ENCODE data around the gene L2HGDH. TPM values are rescaled to one million over a fixed set of nuclear protein-coding genes. Genes with fewer than 3 reads are reported as not detected.

The L2HGDH gene
- total RNA-seq, 1 experiment from 2014 or later: 22.6 TPM

- no peaks in the 10 kb centered on the region for H3K4me1 ChIP-seq (ENCODE audit: insufficient read depth, low read length)
- no peak overlapping the region for H3K23ac ChIP-seq (ENCODE audit: insufficient read length, low read depth, low read length)
Observed at GRCh38 chr14:50230401-50230700, 81.7 kb downstream of the L2HGDH start.

More at GRCh38 chr14:50230401-50230700, 81.7 kb downstream of the L2HGDH start:
- Histone ChIP-seq H3T11ph (ENCODE audit: low read length) (no peak overlapping the region), H2BK20ac (ENCODE audit: low read depth, low read length, poor library complexity, severe bottlenecking) (no peak overlapping the region), H2AK5ac (ENCODE audit: insufficient read length, low read length) (no peak overlapping the region), H3K9me3 (ENCODE audit: control insufficient read depth, low read depth, low read length) (no peaks in the 10 kb centered on the region), H4K8ac (replicated peaks; ENCODE audit: insufficient read length, low read depth, low read length) (no peak overlapping the region), H2BK120ac (ENCODE audit: low read depth, low read length, poor library complexity, severe bottlenecking) (no peak overlapping the region), H3K79me1 (ENCODE audit: insufficient read depth, low read depth, low read length, poor library complexity, severe bottlenecking) (no peaks in the 10 kb centered on the region), H3K79me2 (ENCODE audit: insufficient read depth, low read length) (0 out of 2 replicates have a peak, but pooled peaks cover 4% of the 10 kb centered on the region), H2BK12ac (ENCODE audit: insufficient read length, low read depth, low read length) (no peak overlapping the region), H3K9ac (ENCODE audit: extremely low read depth, insufficient read length, low read length) (peak overlapping the region; percentile 47), H2AFZ (ENCODE audit: low read length) (no peak overlapping the region), H4K20me1 (ENCODE audit: control insufficient read depth, insufficient read depth, insufficient read length) (no peaks in the 10 kb centered on the region), H3K23me2 (ENCODE audit: insufficient read length, low read depth, low read length, poor library complexity, severe bottlenecking) (peaks cover 7% of the 10 kb centered on the region), H3K14ac (ENCODE audit: insufficient read depth, low read length) (no peak overlapping the region), H4K5ac (ENCODE audit: insufficient read length, low read depth, low read length) (no peak overlapping the region), H3K27ac (ENCODE audit: insufficient read length, low read depth, low read length) (no peak overlapping the region), H3K4ac (ENCODE audit: low read depth, low read length) (no peak overlapping the region), H3K27me3 (ENCODE audit: insufficient read depth, low read length) (no peaks in the 10 kb centered on the region), H2BK15ac (ENCODE audit: low read depth, low read length) (no peak overlapping the region), H2BK5ac (ENCODE audit: insufficient read length, low read length) (no peak overlapping the region), H3K4me2 (ENCODE audit: insufficient read depth, insufficient read length, low read length) (peak overlapping the region; percentile 84), H3K18ac (ENCODE audit: insufficient read length, low read depth, low read length) (no peak overlapping the region), H4K91ac (ENCODE audit: insufficient read length, low read depth, low read length) (no peak overlapping the region), H3K56ac (ENCODE audit: insufficient read length, low read depth, low read length) (no peak overlapping the region)
- Mint-ChIP-seq H3K27ac (no peak overlapping the region), H3K9me3 (peaks cover 5 to 10% of the 10 kb centered on the region in 2 experiments), H3K27me3 (ENCODE audit: low read depth) (no peaks in the 10 kb centered on the region), H3K4me3 (peak overlapping the region; percentile 82 to 91), H3K36me3 (ENCODE audit: insufficient read depth in 1 of 3, low read depth in 3 of 3) (peaks cover 8% of the 10 kb centered on the region in 3 experiments), H3K4me1 (peaks cover 32 to 34% of the 10 kb centered on the region in 2 experiments)
- no CpG with 5 or more reads among the region's 6 CpGs for WGBS (ENCODE audit: extremely low coverage, insufficient read length, low lambda C conversion rate)
- DNase-seq: no peak
- TF ChIP-seq, protein P1, sequence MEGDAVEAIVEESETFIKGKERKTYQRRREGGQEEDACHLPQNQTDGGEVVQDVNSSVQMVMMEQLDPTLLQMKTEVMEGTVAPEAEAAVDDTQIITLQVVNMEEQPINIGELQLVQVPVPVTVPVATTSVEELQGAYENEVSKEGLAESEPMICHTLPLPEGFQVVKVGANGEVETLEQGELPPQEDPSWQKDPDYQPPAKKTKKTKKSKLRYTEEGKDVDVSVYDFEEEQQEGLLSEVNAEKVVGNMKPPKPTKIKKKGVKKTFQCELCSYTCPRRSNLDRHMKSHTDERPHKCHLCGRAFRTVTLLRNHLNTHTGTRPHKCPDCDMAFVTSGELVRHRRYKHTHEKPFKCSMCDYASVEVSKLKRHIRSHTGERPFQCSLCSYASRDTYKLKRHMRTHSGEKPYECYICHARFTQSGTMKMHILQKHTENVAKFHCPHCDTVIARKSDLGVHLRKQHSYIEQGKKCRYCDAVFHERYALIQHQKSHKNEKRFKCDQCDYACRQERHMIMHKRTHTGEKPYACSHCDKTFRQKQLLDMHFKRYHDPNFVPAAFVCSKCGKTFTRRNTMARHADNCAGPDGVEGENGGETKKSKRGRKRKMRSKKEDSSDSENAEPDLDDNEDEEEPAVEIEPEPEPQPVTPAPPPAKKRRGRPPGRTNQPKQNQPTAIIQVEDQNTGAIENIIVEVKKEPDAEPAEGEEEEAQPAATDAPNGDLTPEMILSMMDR (conservative IDR thresholded peaks at IDR 0.05): no peak

All from H9 (cell line).